ENCODE data around the gene DDX31.

Gene DDX31

GRCh38 chr9:132595319-132595718 is 74.5 kb downstream of the DDX31 start:
- no peaks in the 10 kb centered on the region for H3K4me1 ChIP-seq (ENCODE audit: insufficient read depth, poor library complexity, severe bottlenecking)
- TF ChIP-seq CTCF (IDR thresholded peaks at IDR 0.05; ENCODE audit: poor library complexity, severe bottlenecking), result no peak
- H3K9me3 ChIP-seq (ENCODE audit: severe bottlenecking), result no peaks in the 10 kb centered on the region
- peaks cover 26% of the 10 kb centered on the region for H3K36me3 ChIP-seq (ENCODE audit: low read depth)
- ATAC-seq (ENCODE audit: low read depth) (no peak), DNase-seq (ENCODE audit: low spot score) (no peak)
- no peak overlapping the region for H3K27ac ChIP-seq (ENCODE audit: poor library complexity, severe bottlenecking)
- H3K4me3 ChIP-seq (ENCODE audit: severe bottlenecking), result no peak overlapping the region
- peaks cover 14% of the 10 kb centered on the region for H3K27me3 ChIP-seq (ENCODE audit: insufficient read depth, poor library complexity, severe bottlenecking)

- TF ChIP-seq CTCF (IDR thresholded peaks at IDR 0.05; ENCODE audit: poor library complexity, severe bottlenecking), result no peak
- Histone ChIP-seq H3K27me3 (ENCODE audit: insufficient read depth, poor library complexity, severe bottlenecking) (peaks cover 23% of the 10 kb centered on the region), H3K36me3 (ENCODE audit: low read depth) (peaks cover 26% of the 10 kb centered on the region), H3K27ac (ENCODE audit: poor library complexity, severe bottlenecking) (no peak overlapping the region), H3K4me3 (ENCODE audit: severe bottlenecking) (no peak overlapping the region), H3K4me1 (ENCODE audit: insufficient read depth, poor library complexity, severe bottlenecking) (no peaks in the 10 kb centered on the region), H3K9me3 (ENCODE audit: severe bottlenecking) (no peaks in the 10 kb centered on the region)
- ATAC-seq (ENCODE audit: low read depth), result no peak
- no peak for DNase-seq (ENCODE audit: low spot score)
Measured at GRCh38 chr9:132594412-132594811, 75.4 kb downstream of the DDX31 start.

DNA sequence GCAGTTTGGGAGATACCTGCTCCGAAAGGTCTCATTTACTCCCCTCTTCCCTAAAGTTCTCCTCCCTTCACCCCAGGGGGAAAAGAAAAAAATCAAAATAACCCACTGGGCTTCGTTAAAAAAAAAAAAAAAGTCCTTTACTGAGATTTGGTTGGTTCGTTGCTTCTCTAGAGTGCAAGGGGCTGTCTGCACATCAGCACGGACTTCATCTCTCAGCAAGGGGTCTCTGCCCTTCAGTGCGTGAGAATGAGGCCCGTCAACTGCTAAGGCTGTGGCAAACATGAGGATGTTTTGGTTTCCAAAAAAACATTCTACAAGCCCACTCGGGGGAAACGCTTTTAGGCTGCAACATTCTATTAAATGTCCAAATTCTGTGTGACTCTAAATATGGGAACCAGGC is 77.3 kb downstream of the DDX31 start:
- Histone ChIP-seq H3K4me1 (ENCODE audit: insufficient read depth, poor library complexity, severe bottlenecking) (no peaks in the 10 kb centered on the region), H3K36me3 (ENCODE audit: low read depth) (peaks cover 16% of the 10 kb centered on the region), H3K9me3 (ENCODE audit: severe bottlenecking) (no peaks in the 10 kb centered on the region), H3K27me3 (ENCODE audit: insufficient read depth, poor library complexity, severe bottlenecking) (peaks cover 42% of the 10 kb centered on the region), H3K4me3 (ENCODE audit: severe bottlenecking) (no peak overlapping the region), H3K27ac (ENCODE audit: poor library complexity, severe bottlenecking) (no peak overlapping the region)
- no peak for TF ChIP-seq CTCF (IDR thresholded peaks at IDR 0.05; ENCODE audit: poor library complexity, severe bottlenecking)
- no peak for ATAC-seq (ENCODE audit: low read depth)
- DNase-seq (ENCODE audit: low spot score), result no peak

- Histone ChIP-seq H3K4me3 (ENCODE audit: severe bottlenecking) (no peak overlapping the region), H3K36me3 (ENCODE audit: low read depth) (peaks cover 16% of the 10 kb centered on the region), H3K4me1 (ENCODE audit: insufficient read depth, poor library complexity, severe bottlenecking) (no peaks in the 10 kb centered on the region), H3K27ac (ENCODE audit: poor library complexity, severe bottlenecking) (no peak overlapping the region), H3K27me3 (ENCODE audit: insufficient read depth, poor library complexity, severe bottlenecking) (peaks cover 49% of the 10 kb centered on the region), H3K9me3 (ENCODE audit: severe bottlenecking) (no peaks in the 10 kb centered on the region)
- no peak for TF ChIP-seq CTCF (IDR thresholded peaks at IDR 0.05; ENCODE audit: poor library complexity, severe bottlenecking)
- ATAC-seq (ENCODE audit: low read depth) (no peak), DNase-seq (ENCODE audit: low spot score) (no peak)
Measured at GRCh38 chr9:132591751-132592314, 78.0 kb downstream of the DDX31 start.

- peaks cover 14% of the 10 kb centered on the region for H3K36me3 ChIP-seq (ENCODE audit: low read depth)
- no peaks in the 10 kb centered on the region for H3K9me3 ChIP-seq (ENCODE audit: severe bottlenecking)
- no peak overlapping the region for H3K27ac ChIP-seq (ENCODE audit: poor library complexity, severe bottlenecking)
- no peak for ATAC-seq (ENCODE audit: low read depth)
- no peak for DNase-seq (ENCODE audit: low spot score)
- no peaks in the 10 kb centered on the region for H3K4me1 ChIP-seq (ENCODE audit: insufficient read depth, poor library complexity, severe bottlenecking)
- H3K4me3 ChIP-seq (ENCODE audit: severe bottlenecking), result no peak overlapping the region
- peaks cover 55% of the 10 kb centered on the region for H3K27me3 ChIP-seq (ENCODE audit: insufficient read depth, poor library complexity, severe bottlenecking)
- no peak for TF ChIP-seq CTCF (IDR thresholded peaks at IDR 0.05; ENCODE audit: poor library complexity, severe bottlenecking)
Measured at GRCh38 chr9:132591244-132591643, 78.5 kb downstream of the DDX31 start.

Measured in RWPE2 (cell line).